Right kidney (tissue), 1 donor: ENCODE measurements around the gene TUBB6.

Source experiments
- DNase-seq: peaks from one replicate; pipeline ENCODE4 v3.0.0-alpha.2; 2016

The TUBB6 gene

GRCh38 chr18:12287684-12288402 lies 20.2 kb upstream of the TUBB6 start:
- peak; percentile 74 for DNase-seq

DNA sequence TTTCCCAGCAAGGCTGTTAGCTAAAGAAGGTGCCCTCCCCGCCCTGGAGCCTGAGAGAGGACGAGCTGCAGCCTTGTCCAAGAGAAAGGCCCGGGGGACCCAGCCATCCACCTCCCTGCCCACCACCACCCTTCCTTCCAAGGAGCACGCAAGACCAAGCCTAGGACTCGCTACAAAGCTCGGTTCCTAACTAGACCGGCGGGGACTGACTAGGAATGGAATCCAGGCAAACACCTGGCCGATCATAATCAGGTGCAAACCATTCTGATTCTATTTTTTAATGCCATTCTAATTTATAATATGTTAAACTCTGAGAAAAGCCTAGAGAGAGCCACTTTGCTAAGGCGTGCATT lies 19.7 kb upstream of the TUBB6 start:
- no peak for DNase-seq

GRCh38 chr18:12290086-12290485 lies 18.0 kb upstream of the TUBB6 start:
- DNase-seq, result no peak

GRCh38 chr18:12291161-12291560 lies 16.9 kb upstream of the TUBB6 start:
- no peak for DNase-seq

DNA sequence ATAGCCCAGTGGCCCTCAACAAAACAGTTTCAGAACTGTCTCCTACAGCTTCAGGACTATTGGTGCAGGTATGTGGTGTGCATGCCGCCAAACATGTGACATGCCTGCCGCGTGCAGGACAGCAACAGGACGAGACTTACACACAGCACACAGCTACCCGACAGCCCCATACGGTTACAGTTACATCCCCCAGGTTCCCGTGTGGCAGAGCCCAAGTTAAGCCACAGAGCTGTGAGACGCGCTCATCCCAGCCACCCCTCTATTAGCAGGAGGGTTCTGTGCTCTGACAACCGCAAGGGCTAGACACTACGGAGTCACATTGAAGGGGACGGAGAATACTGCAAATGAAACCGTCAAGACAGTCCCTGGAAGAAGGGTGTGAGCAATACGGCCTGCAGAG lies 16.4 kb upstream of the TUBB6 start:
- DNase-seq, result no peak

DNA sequence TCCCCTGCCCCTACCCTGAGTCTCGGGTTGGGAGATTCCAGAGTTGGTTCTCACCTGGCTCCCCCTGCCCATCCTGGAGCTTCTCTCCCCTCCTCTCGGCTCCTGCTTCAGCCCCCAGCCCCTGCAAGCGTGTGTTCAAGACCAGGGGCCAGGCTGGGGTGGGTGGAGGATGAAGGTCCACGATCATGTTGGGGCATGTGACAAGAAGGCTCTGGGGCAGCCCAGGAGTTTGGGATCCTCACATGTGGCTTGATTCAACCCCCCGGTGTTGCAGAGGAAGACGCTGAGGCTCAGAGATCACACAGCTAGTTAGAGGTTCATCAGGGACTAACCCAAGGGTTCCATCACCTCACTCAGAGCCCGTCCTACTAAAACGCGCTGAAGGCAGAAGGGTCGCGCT lies 14.2 kb upstream of the TUBB6 start:
- DNase-seq, result no peak

GRCh38 chr18:12295389-12296086 lies 12.5 kb upstream of the TUBB6 start:
- DNase-seq, result no peak

DNA sequence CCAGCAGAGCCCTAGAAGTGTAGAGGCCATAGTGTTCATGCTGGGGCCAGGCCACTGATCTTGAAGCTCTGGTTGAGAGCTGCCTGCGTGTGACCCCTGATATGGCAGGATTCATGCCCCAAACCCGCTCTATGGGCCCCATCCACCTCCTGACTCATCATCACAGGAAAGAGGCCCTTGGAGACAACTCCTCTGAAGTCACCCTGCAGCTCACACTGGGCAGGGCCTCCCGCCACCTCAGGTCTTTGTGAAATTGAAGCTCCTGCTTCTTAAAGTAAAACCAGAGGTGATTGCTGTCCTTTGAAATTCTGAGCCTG lies 12.0 kb upstream of the TUBB6 start:
- DNase-seq, result no peak

GRCh38 chr18:12296457-12296856 lies 11.6 kb upstream of the TUBB6 start:
- DNase-seq, result no peak

GRCh38 chr18:12299862-12300261 lies 8.2 kb upstream of the TUBB6 start:
- no peak for DNase-seq

DNA sequence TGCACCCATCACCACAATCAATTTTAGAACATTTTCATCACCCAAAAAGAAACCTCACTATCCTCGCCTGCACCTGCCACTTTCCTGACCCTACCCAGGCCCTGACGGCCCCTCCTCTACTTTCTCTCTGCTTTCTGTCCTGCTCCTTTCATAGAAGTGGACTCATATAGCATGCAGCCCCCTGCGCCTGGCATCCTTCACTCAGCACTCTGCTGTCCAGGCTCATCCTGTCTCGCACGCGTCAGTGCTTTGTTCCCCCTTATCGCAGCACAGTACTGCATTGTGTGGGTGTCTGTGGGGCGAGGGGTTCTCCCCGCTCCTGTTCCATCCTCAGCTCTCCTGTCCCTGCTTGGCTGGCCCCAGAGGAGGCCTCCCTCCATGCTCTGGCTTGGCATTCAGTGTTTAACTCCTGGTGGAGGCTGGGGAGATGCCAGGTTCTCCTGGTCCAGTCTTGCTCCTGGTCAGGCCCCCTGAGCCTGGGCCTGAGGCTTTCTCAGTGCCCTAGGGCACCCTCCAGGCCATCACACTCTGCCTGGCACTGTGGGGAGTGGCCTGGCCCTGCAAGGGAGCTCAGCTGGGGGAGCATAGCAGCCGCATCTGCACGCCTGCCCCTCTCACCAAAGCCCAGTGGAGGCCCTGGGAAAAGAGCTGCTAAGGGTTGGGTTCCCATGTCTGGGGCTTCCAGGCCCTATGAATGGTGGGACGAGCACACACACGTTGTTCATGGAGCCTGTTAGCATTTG lies 6.6 kb upstream of the TUBB6 start:
- no peak for DNase-seq

DNA sequence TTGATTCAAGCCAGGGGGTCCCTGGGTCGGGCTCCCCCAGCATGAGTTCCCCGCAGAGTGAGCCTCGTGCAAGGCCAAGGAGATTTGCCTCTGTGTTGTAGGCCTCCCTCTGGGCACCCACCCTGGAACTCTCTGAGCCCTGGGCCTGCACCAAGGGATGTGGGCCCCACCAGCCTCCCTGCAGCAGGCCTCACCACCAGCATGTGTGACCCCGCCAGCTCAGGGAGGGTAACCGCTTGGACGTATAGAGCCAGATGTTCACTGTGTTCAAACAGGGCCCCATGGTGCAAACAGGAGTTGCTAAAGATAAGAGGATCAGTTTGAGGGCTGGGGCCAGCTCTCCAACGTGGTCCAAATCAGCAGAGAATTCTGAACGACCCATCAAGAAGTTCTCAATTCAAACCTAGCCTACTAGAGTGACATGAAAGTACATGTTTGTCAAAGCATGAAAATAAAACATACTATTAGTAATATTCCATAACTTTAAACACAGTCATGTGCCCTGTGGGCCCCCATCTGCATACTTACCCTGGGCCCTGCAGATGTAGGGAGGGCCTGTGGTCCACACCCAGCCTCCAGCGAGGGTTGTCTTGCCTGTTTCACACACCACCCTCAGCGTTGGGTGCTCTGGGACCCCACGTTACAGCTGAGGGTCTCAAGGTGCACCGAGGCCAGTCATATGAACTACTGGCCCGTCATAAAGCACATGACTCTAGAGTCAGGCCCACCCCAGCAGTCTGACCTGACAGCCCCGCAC lies 5.5 kb upstream of the TUBB6 start:
- no peak for DNase-seq

DNA sequence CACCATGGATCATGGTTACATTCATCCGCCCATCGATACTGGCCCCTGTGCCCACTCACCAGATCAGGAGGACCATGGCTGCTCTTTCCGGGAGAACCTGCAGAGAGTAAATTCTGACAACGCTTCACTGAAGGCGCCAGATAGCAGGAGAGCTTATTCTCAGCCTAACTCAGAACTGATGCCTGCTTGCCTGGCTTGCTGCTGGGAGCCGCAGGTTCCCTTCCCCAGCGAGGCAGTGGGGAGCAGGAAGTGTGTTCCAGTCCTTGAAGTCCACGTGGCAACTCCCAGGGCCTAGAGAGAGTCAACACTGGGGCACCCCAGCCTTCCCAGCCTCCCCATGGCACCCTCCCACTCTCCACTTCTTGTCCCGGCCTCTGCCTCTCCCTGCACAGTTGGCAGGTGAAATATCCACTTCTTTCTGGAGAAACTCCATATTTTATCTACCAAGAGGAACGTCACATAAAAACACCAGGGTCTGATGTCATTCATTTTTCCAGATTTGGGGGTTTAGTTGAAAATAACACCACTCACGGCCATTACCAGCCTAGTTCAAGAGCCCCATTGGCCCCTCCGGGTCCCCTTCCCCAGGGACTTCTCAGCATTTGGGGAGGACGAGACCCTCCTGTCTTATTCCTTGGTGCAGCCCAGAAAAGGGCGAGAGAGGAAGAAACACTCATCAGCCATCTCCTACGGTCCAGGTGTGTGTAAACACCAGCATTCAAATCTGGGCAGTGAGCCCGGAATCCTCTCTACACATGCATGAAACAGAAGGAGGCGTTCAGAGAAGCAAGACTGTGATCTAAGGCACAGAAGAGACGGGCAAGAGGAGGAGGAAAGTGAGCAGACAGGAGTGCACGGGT lies 3.5 kb upstream of the TUBB6 start:
- no peak for DNase-seq

DNA sequence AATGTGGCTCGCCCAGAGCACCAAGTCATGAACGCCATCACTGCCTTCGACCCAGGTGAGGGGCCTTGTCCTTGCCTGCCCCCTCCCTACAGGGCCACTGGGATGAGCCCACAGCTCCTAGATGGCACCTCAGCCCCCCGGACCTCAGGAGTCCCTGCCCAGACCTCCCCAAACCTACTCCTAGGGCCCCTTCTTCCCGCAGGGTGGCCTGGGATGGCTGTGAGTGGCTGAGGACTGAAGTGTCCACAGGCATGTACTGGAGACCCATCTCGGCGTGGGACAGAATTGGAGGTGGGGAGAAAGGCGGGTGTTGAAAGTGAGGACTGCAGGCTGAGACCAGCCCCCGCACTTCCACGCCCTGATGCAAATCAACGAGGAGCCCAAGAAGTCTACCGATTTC lies 2.8 kb upstream of the TUBB6 start:
- no peak for DNase-seq

GRCh38 chr18:12305930-12306629 lies 2.0 kb upstream of the TUBB6 start:
- peak; percentile 25 for DNase-seq

DNA sequence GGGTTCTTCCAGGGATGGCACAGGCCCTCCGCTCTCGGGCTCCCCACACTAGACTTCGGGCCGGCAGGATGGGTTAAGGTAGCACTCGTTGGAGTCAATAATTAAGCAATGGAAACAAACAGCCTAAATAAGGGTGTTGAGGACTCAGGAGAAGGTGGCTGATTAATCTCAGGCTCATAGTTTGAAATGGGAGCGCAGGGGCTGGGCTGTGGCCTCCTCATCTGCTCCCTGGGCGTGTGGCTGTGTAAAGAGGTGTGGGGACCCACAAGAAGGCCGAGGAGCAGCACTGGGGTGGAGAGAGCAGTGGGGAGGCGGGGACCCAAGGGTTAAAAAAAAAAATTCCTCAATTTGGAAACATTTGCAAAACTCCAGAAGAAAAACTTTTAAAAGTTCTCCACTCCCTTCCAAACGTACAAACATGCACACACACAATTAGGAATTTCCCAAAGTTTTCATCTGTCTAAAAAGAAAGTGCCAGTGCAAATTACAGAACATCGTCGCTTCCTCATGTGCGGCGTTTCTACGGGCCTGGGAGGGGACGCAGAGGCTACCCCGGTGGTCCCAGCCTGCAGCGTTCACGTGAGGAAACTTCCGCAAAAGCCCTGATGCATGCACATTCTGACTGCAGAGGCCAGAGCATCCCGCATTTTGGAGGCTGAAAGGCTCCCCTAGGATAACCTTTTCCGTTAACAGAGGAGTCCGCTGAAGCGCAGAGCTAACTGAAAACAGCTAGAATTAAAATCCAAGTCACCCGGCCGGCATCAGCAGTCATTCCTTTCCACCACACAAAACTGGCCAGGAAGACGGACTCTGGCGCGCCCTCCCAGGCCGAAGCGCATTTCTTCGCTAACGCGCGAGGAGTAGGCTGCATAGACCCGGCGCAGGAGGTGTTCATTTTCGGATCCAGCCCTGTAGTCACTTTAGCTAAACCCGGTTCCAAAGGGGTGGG lies 1.0 kb upstream of the TUBB6 start:
- peak; percentile 69 for DNase-seq

GRCh38 chr18:12308386-12309100 lies 502 bp downstream of the TUBB6 start:
- peak; percentile 90 for DNase-seq

DNA sequence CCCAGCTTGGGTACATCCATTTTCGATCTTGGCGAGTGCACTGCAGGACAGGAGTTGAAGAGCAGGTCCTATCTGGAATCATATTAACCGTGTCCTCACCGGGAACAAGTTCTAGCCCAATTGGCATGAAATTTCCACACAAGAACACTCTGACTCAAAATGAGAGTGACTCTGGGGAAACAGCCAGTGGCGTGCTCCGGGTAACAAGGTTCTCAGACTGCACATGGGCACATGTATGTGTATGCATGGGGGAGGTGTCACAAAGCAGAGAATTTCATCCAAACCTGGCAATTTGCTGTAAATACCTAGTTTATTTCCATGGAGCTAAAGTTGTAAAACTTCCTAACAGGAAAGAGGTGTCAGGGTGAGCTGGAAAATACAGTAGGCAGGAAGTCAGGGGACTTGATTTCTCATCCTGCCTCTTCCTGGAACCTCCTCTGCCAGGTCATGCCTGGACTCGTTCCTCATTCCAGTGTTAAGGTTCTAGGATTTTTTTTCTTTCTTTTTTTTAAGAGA lies 1.7 kb downstream of the TUBB6 start:
- DNase-seq, result no peak

DNA sequence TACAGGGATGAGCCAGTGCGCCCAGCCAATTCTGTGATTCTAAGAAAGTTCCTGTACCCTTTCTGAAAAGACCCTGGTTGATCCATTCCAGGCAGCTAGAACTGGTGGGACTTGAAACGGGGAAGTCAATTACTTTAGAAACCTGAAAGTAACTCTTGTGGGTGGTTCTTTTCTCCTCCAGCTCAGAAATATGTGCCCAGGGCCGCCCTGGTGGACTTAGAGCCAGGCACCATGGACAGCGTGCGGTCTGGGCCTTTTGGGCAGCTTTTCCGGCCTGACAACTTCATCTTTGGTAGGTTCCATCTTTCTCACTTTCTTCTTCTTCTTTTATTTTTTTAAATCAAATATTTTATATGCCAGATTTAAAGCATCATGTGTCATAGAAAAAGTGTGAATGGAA lies 2.7 kb downstream of the TUBB6 start:
- DNase-seq, result no peak
